Vagina (tissue), 2 donors: Measurements from ENCODE around the gene RIPPLY3.

Experiments
- CTCF ChIP-seq, 3 experiments: fragments of 450-650 bp in 2 of 3; fragments of 200-600 bp in 1 of 3; sonication (generic) in 1 of 3; IDR thresholded peaks; one replicate each; pipeline ENCODE4 v1.5.1; 2017 to 2019; ENCODE audit warnings: antibody characterized with exemption in 3 of 3, mild to moderate bottlenecking in 2 of 3, moderate library complexity in 2 of 3
- POLR2A ChIP-seq, 2 donors: fragments of 450-650 bp; IDR thresholded peaks; one replicate each; pipeline ENCODE4 v1.6.1; 2017; ENCODE audit warnings: antibody characterized with exemption in 2 of 2, mild to moderate bottlenecking in 2 of 2, moderate library complexity in 2 of 2

DNA sequence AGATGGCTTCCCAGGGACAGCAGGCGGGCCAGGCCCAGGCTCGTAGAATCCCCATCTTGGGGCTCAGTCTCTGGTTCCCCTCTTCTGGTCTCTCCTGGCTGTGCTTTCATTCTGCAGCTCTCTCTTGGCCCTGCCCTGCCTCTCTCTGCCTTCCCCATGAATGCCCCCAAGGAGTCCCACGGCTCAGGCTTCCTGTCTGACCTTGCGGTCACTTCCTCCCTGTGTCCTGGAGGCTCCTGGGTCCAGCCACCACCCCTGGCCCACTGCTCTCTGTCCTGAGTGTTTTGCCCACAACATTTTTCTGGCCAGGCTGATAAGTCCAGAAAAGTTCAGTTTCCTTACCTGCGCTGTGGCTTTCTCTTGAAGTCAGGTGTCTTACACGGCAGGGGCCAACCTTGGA, 37.3 kb downstream of the RIPPLY3 start:
- TF ChIP-seq POLR2A (IDR thresholded peaks at IDR 0.05) = no peak
- no peak for TF ChIP-seq CTCF (IDR thresholded peaks at IDR 0.05)
